HG03571 (cell line): ENCODE results near the gene ETFA.
A peak's percentile ranks its signal among the peaks of the same experiment; 100 is the strongest.

ENCODE experiments used
- ATAC-seq: cut with Tn5 transposase; IDR thresholded peaks from one replicate; pipeline ENCODE4 v1.9.1; 2021; ENCODE audit not compliant: unreplicated experiment

ETFA gene

GRCh38 chr15:76311100-76311953, at the start of gene ETFA:
Gene ETFA (minus strand): TSS chr15:76311469. CDS start chr15:76311388, 81 bp downstream.
- peak; percentile 95 for ATAC-seq

- no peak for ATAC-seq
Measured at GRCh38 chr15:76360416-76360815, 49.1 kb upstream of the ETFA start.

GRCh38 chr15:76359152-76359551, 47.9 kb upstream of the ETFA start:
- no peak for ATAC-seq

GRCh38 chr15:76358453-76358852, 47.2 kb upstream of the ETFA start:
- ATAC-seq, result no peak

GRCh38 chr15:76354823-76355440, 43.7 kb upstream of the ETFA start:
- no peak for ATAC-seq

GRCh38 chr15:76353903-76354302, 42.6 kb upstream of the ETFA start:
- ATAC-seq, result no peak

- ATAC-seq, result no peak
Measured at GRCh38 chr15:76353023-76353577, 41.8 kb upstream of the ETFA start.

- no peak for ATAC-seq
Measured at GRCh38 chr15:76349301-76350070, 38.2 kb upstream of the ETFA start.

- ATAC-seq, result no peak
Measured at GRCh38 chr15:76347482-76348055, 36.3 kb upstream of the ETFA start.

- ATAC-seq, result no peak
Measured at GRCh38 chr15:76346669-76347481, 35.6 kb upstream of the ETFA start.

- ATAC-seq, result no peak
Measured at GRCh38 chr15:76345880-76346668, 34.8 kb upstream of the ETFA start.

- ATAC-seq, result no peak
Measured at GRCh38 chr15:76345583-76345879, 34.3 kb upstream of the ETFA start.

GRCh38 chr15:76344893-76345582, 33.8 kb upstream of the ETFA start:
- no peak for ATAC-seq

- ATAC-seq, result no peak
Measured at GRCh38 chr15:76343313-76343996, 32.2 kb upstream of the ETFA start.

- ATAC-seq, result no peak
Measured at GRCh38 chr15:76342382-76343201, 31.3 kb upstream of the ETFA start.

- no peak for ATAC-seq
Measured at GRCh38 chr15:76342058-76342381, 30.8 kb upstream of the ETFA start.

- no peak for ATAC-seq
Measured at GRCh38 chr15:76341366-76342057, 30.2 kb upstream of the ETFA start.
